SJSA1 (cell line): ENCODE results near the gene NUP188. TPM values are rescaled to one million over a fixed set of nuclear protein-coding genes. Genes with fewer than 3 reads are reported as not detected.

Source experiments
- DNase-seq, 2 experiments: peaks; one replicate each; pipeline ENCODE4 v3.0.0-alpha.2; 2015 to 2020; ENCODE audit warnings: low spot score in 2 of 2, low read depth in 1 of 2
- H3K27ac ChIP-seq: fragments of 250-450 bp; sonication (Bioruptor Pico); 2 replicates; pipeline ENCODE4 v1.5.1; 2020; ENCODE audit warnings: mild to moderate bottlenecking, moderate library complexity
- H3K27me3 ChIP-seq: fragments of 250-450 bp; sonication (Bioruptor Pico); replicated peaks from 2 replicates; pipeline ENCODE4 v1.5.1; 2020; ENCODE audit warnings: mild to moderate bottlenecking, moderate library complexity
- H3K36me3 ChIP-seq: fragments of 250-450 bp; sonication (Bioruptor Pico); 2 replicates; pipeline ENCODE4 v1.5.1; 2020; ENCODE audit warnings: mild to moderate bottlenecking
- H3K4me1 ChIP-seq: fragments of 250-450 bp; sonication (Bioruptor Pico); replicated peaks from 2 replicates; pipeline ENCODE4 v1.6.1; 2021; ENCODE audit warnings: mild to moderate bottlenecking
- H3K4me3 ChIP-seq: fragments of 250-450 bp; sonication (Bioruptor Pico); 2 replicates; pipeline ENCODE4 v1.5.1; 2020; ENCODE audit warnings: mild to moderate bottlenecking
- H3K9me3 ChIP-seq: fragments of 250-450 bp; sonication (Bioruptor Pico); replicated peaks from 2 replicates; pipeline ENCODE4 v1.5.1; 2020; ENCODE audit warnings: mild to moderate bottlenecking
- total RNA-seq: library from RNA; depleted of rRNA; stranded (reverse); fragments of >200 nt; shearing (Covaris generic); gene quantifications from 2 replicates; pipeline ENCODE4 v1.2.3, GENCODE V29; 2014

The NUP188 gene
- total RNA-seq, 1 experiment from 2014 or later = 76.3 TPM

- peaks cover 80% of the 10 kb centered on the region for H3K36me3 ChIP-seq
- H3K4me3 ChIP-seq = no peak overlapping the region
- DNase-seq = no peak
- H3K4me1 ChIP-seq = peaks cover 57% of the 10 kb centered on the region
- H3K27ac ChIP-seq = no peak overlapping the region
- no peaks in the 10 kb centered on the region for H3K27me3 ChIP-seq
- H3K9me3 ChIP-seq = no peaks in the 10 kb centered on the region
Observed at GRCh38 chr9:128908372-128908771, 39.1 kb upstream of the NUP188 start.

GRCh38 chr9:128909859-128910258, 37.6 kb upstream of the NUP188 start:
- H3K4me1 ChIP-seq = peaks cover 58% of the 10 kb centered on the region
- no peaks in the 10 kb centered on the region for H3K9me3 ChIP-seq
- H3K27me3 ChIP-seq = no peaks in the 10 kb centered on the region
- no peak overlapping the region for H3K4me3 ChIP-seq
- H3K36me3 ChIP-seq = peaks cover 87% of the 10 kb centered on the region
- H3K27ac ChIP-seq = 0 out of 2 replicates have a peak overlapping the region, but pooled peaks have one; percentile 3
- DNase-seq = no peak

GRCh38 chr9:128910906-128911305, 36.6 kb upstream of the NUP188 start:
- peak in 1 of 2 experiments; percentile 42 for DNase-seq
- Histone ChIP-seq H3K4me3 (no peak overlapping the region), H3K4me1 (peaks cover 58% of the 10 kb centered on the region)

GRCh38 chr9:128911529-128912035, 35.9 kb upstream of the NUP188 start:
- Histone ChIP-seq H3K4me1 (peaks cover 58% of the 10 kb centered on the region), H3K27ac (peak overlapping the region; percentile 98), H3K9me3 (no peaks in the 10 kb centered on the region), H3K27me3 (no peaks in the 10 kb centered on the region), H3K36me3 (peaks cover 93% of the 10 kb centered on the region), H3K4me3 (no peak overlapping the region)
- DNase-seq = peak; percentile 95 to 98

More at GRCh38 chr9:128910906-128911305, 36.6 kb upstream of the NUP188 start:
- Histone ChIP-seq H3K9me3 (no peaks in the 10 kb centered on the region), H3K27ac (peak overlapping the region; percentile 98), H3K36me3 (peaks cover 91% of the 10 kb centered on the region), H3K27me3 (no peaks in the 10 kb centered on the region)

GRCh38 chr9:128912270-128912853, 35.1 kb upstream of the NUP188 start:
- DNase-seq = peak; percentile 91 to 94
- no peaks in the 10 kb centered on the region for H3K9me3 ChIP-seq
- peaks cover 58% of the 10 kb centered on the region for H3K4me1 ChIP-seq
- no peaks in the 10 kb centered on the region for H3K27me3 ChIP-seq
- peak overlapping the region; percentile 8; the same call in 1 of the 2 replicates for H3K4me3 ChIP-seq
- peaks cover 91% of the 10 kb centered on the region for H3K36me3 ChIP-seq
- peak overlapping the region; percentile 98 for H3K27ac ChIP-seq

GRCh38 chr9:128913048-128913900, 34.2 kb upstream of the NUP188 start:
- Histone ChIP-seq H3K27me3 (no peaks in the 10 kb centered on the region), H3K4me1 (peaks cover 58% of the 10 kb centered on the region), H3K36me3 (peaks cover 90% of the 10 kb centered on the region), H3K27ac (peak overlapping the region; percentile 94), H3K4me3 (peak overlapping the region; percentile 8; the same call in 1 of the 2 replicates), H3K9me3 (no peaks in the 10 kb centered on the region)
- DNase-seq = peak; percentile 47 to 64

GRCh38 chr9:128913995-128914772, 33.3 kb upstream of the NUP188 start:
- Histone ChIP-seq H3K27ac (peak overlapping the region; percentile 94), H3K4me3 (no peak overlapping the region), H3K27me3 (no peaks in the 10 kb centered on the region), H3K4me1 (peaks cover 53% of the 10 kb centered on the region), H3K36me3 (peaks cover 89% of the 10 kb centered on the region), H3K9me3 (no peaks in the 10 kb centered on the region)
- DNase-seq = no peak

GRCh38 chr9:128916204-128916603, 31.3 kb upstream of the NUP188 start:
- peaks cover 33% of the 10 kb centered on the region for H3K4me1 ChIP-seq

GRCh38 chr9:128916745-128917144, 30.8 kb upstream of the NUP188 start:
- peaks cover 68% of the 10 kb centered on the region for H3K36me3 ChIP-seq
- no peak overlapping the region for H3K4me3 ChIP-seq
- no peak for DNase-seq
- H3K9me3 ChIP-seq = no peaks in the 10 kb centered on the region
- H3K27me3 ChIP-seq = no peaks in the 10 kb centered on the region
- H3K27ac ChIP-seq = no peak overlapping the region
- peaks cover 28% of the 10 kb centered on the region for H3K4me1 ChIP-seq

More at GRCh38 chr9:128916204-128916603, 31.3 kb upstream of the NUP188 start:
- Histone ChIP-seq H3K27me3 (no peaks in the 10 kb centered on the region), H3K36me3 (peaks cover 71% of the 10 kb centered on the region), H3K27ac (no peak overlapping the region), H3K9me3 (no peaks in the 10 kb centered on the region), H3K4me3 (no peak overlapping the region)
- DNase-seq = no peak

- no peak for DNase-seq
- H3K4me3 ChIP-seq = no peak overlapping the region
- peaks cover 64% of the 10 kb centered on the region for H3K36me3 ChIP-seq
- no peaks in the 10 kb centered on the region for H3K27me3 ChIP-seq
- H3K4me1 ChIP-seq = peaks cover 22% of the 10 kb centered on the region
- no peaks in the 10 kb centered on the region for H3K9me3 ChIP-seq
- H3K27ac ChIP-seq = no peak overlapping the region
Observed at GRCh38 chr9:128917151-128917849, 30.2 kb upstream of the NUP188 start.

- Histone ChIP-seq H3K4me1 (peaks cover 7% of the 10 kb centered on the region), H3K9me3 (no peaks in the 10 kb centered on the region), H3K4me3 (no peak overlapping the region), H3K27ac (no peak overlapping the region), H3K27me3 (no peaks in the 10 kb centered on the region), H3K36me3 (peaks cover 50% of the 10 kb centered on the region)
- no peak for DNase-seq
Observed at GRCh38 chr9:128918921-128919320, 28.6 kb upstream of the NUP188 start.

- Histone ChIP-seq H3K27ac (no peak overlapping the region), H3K4me1 (peaks cover under 1% of the 10 kb centered on the region), H3K9me3 (no peaks in the 10 kb centered on the region)
Observed at GRCh38 chr9:128919402-128920089, 28.0 kb upstream of the NUP188 start.

More at GRCh38 chr9:128919402-128920089, 28.0 kb upstream of the NUP188 start:
- Histone ChIP-seq H3K36me3 (peaks cover 44% of the 10 kb centered on the region), H3K4me3 (no peak overlapping the region), H3K27me3 (no peaks in the 10 kb centered on the region)
- DNase-seq = no peak
